ENCODE data around the gene DENND1C.

DENND1C gene

GRCh38 chr19:6483235-6483634 lies 1.6 kb upstream of the DENND1C start:
- Histone ChIP-seq H3K27ac (no peak overlapping the region), H3K27me3 (ENCODE audit: insufficient read depth, low read depth, severe bottlenecking) (no peaks in the 10 kb centered on the region), H3K9me3 (ENCODE audit: severe bottlenecking) (no peaks in the 10 kb centered on the region), H3K4me3 (ENCODE audit: low read depth, low read length) (no peak overlapping the region), H3K36me3 (no peaks in the 10 kb centered on the region)
- DNase-seq = no peak
- TF ChIP-seq CTCF (IDR thresholded peaks at IDR 0.05; ENCODE audit: low read depth, low read length) = no peak

GRCh38 chr19:6482343-6482686 lies 728 bp upstream of the DENND1C start:
- H3K27ac ChIP-seq = no peak overlapping the region
- H3K4me3 ChIP-seq (ENCODE audit: low read depth, low read length) = no peak overlapping the region
- H3K36me3 ChIP-seq = no peaks in the 10 kb centered on the region
- no peak for TF ChIP-seq CTCF (IDR thresholded peaks at IDR 0.05; ENCODE audit: low read depth, low read length)
- DNase-seq = no peak
- no peaks in the 10 kb centered on the region for H3K9me3 ChIP-seq (ENCODE audit: severe bottlenecking)
- no peaks in the 10 kb centered on the region for H3K27me3 ChIP-seq (ENCODE audit: insufficient read depth, low read depth, severe bottlenecking)

- no peak overlapping the region for H3K27ac ChIP-seq
Observed at GRCh38 chr19:6480848-6481415, 655 bp downstream of the DENND1C start.

GRCh38 chr19:6479836-6480398 lies 1.7 kb downstream of the DENND1C start:
- TF ChIP-seq CTCF (IDR thresholded peaks at IDR 0.05; ENCODE audit: low read depth, low read length) = no peak

More at GRCh38 chr19:6480848-6481415, 655 bp downstream of the DENND1C start:
- no peak overlapping the region for H3K4me3 ChIP-seq (ENCODE audit: low read depth, low read length)
- TF ChIP-seq CTCF (IDR thresholded peaks at IDR 0.05; ENCODE audit: low read depth, low read length) = no peak
- no peaks in the 10 kb centered on the region for H3K27me3 ChIP-seq (ENCODE audit: insufficient read depth, low read depth, severe bottlenecking)
- H3K9me3 ChIP-seq (ENCODE audit: severe bottlenecking) = no peaks in the 10 kb centered on the region
- DNase-seq = no peak
- no peaks in the 10 kb centered on the region for H3K36me3 ChIP-seq

GRCh38 chr19:6478815-6479214 lies 2.8 kb downstream of the DENND1C start:
- TF ChIP-seq CTCF (IDR thresholded peaks at IDR 0.05; ENCODE audit: low read depth, low read length) = no peak
- Histone ChIP-seq H3K27ac (no peak overlapping the region), H3K9me3 (ENCODE audit: severe bottlenecking) (no peaks in the 10 kb centered on the region), H3K36me3 (no peaks in the 10 kb centered on the region), H3K27me3 (ENCODE audit: insufficient read depth, low read depth, severe bottlenecking) (no peaks in the 10 kb centered on the region), H3K4me3 (ENCODE audit: low read depth, low read length) (no peak overlapping the region)
- DNase-seq = no peak

More at GRCh38 chr19:6479836-6480398, 1.7 kb downstream of the DENND1C start:
- Histone ChIP-seq H3K36me3 (no peaks in the 10 kb centered on the region), H3K4me3 (ENCODE audit: low read depth, low read length) (no peak overlapping the region), H3K9me3 (ENCODE audit: severe bottlenecking) (no peaks in the 10 kb centered on the region), H3K27me3 (ENCODE audit: insufficient read depth, low read depth, severe bottlenecking) (no peaks in the 10 kb centered on the region), H3K27ac (no peak overlapping the region)
- DNase-seq = no peak

GRCh38 chr19:6476896-6477431 lies 4.6 kb downstream of the DENND1C start:
- H3K36me3 ChIP-seq = no peaks in the 10 kb centered on the region
- H3K4me3 ChIP-seq (ENCODE audit: low read depth, low read length) = no peak overlapping the region
- no peaks in the 10 kb centered on the region for H3K27me3 ChIP-seq (ENCODE audit: insufficient read depth, low read depth, severe bottlenecking)
- no peak for DNase-seq
- no peaks in the 10 kb centered on the region for H3K9me3 ChIP-seq (ENCODE audit: severe bottlenecking)
- TF ChIP-seq CTCF (IDR thresholded peaks at IDR 0.05; ENCODE audit: low read depth, low read length) = no peak
- no peak overlapping the region for H3K27ac ChIP-seq

All from WERI-Rb-1 (cell line).